ENCODE data around the gene GUCY1A2.
"Not testable (repeated sequence)": the region's sequence is repeated elsewhere in the genome, so short reads cannot be mapped to it uniquely, and the experiment has no call there.

GUCY1A2 gene

DNA sequence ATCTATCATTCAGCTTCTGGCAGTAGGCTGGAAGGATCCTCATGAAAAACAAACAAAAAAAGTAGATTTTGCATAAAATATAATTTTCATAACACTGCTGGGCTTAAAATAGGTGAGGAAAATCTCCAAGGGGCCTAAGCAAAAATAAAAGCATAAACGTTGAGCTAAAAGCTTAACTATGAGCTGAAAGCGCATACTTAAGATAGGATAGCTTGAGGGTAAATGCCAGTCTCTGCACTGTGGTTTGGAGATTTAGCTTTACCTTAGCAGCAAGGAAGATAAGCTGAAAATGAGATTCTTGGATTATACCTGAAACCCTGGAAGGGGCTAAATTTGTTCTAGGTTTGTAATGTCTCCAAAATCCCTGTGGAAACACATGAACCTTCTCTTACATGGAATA is 183.7 kb downstream of the GUCY1A2 start:
- DNase-seq (ENCODE audit: low read depth) = no peak

DNA sequence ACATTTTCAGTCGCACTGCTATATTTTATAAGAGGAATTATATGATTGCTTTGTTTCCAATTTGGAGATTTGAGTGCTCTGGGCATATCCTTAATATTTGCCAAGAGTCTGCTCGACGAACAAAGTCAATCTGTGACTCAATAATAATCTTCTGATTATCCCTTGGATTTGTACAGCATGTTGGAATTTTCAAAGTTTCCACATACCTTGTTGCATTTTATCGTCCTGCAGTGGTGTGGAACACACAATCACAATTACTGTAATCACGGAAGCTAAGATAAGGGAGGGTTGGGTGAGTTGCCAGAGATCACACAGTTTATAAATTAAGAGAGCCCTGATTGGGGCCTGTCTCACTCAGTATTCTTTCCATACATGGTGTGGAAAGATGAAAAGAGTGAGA is 189.3 kb downstream of the GUCY1A2 start:
- DNase-seq (ENCODE audit: low read depth) = no peak

DNA sequence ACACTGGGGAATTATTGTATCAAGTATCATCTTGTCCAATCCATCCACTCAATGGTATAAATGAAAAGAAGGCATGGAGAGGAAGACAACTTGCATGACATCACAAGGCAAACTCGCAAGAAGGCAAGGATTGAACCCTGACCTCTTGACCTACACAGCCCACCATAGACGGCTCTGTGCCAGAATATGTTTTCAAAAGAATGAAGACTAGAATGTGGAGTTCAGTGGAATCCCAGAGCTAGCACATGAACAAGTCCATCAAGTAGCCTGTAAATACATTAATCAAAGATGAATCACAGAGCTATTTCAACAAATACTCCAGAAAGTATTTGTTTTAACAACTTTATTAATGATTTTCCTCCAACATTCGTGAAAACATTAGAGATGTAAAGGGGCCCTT is 189.7 kb downstream of the GUCY1A2 start:
- DNase-seq (ENCODE audit: low read depth) = no peak

DNA sequence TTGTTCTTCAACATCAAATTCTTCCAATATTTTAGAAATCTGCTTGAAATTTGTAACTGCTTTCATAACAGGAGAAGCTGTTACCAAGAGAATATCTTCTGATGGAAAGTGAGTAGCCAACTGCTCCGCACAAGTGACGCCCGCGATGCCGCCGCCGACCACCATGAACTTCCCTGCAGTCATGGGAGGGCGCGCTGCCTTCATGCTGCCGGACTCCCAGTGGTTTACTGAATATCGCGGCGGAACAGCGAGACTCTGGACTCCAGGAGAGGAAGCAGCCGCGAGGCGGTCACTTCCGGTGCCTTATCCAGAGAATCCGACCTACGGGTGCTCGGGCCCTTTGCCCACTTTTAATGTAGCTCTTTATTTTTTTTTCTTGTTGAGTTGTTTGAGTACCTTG is 190.6 kb downstream of the GUCY1A2 start:
- DNase-seq (ENCODE audit: low read depth) = no peak

DNA sequence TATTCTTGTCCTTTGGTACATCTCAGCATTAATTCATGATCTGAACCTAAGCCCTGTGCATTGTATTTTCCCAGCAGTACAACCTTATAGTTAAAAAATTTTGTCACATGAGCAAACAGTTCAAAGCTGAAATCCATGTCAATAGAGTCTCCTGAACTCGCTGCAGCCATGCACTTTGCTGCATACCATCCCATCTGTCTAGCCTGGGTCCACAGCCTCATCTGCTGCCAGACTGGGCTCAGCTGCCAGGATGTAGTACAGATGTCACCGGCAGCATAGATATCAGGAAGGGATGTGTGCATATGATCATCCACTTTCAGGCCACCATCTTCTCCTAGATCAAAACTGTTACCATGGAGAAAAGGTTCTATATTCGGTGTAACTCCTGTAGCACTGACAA is 191.7 kb downstream of the GUCY1A2 start:
- not testable (repeated sequence) for DNase-seq (ENCODE audit: low read depth)

DNA sequence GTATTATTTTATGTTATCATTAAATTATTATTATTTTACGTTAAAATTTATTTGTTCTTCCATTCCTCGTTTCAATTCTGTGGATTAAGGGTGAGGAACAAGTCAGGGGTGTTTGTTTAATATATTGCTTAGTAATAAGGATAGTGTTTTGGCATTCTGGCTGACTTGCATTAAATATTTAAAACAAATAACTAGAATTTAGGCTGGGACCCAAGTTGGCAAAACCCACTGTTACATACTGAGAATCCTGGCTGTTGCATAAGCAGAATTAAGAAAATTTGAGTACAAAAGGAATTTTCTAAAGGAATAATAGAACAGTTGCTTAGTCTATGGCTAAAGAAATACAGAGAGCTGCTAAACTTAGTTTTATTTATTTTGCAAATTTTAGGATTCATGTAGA is 196.4 kb downstream of the GUCY1A2 start:
- DNase-seq (ENCODE audit: low read depth) = no peak

DNA sequence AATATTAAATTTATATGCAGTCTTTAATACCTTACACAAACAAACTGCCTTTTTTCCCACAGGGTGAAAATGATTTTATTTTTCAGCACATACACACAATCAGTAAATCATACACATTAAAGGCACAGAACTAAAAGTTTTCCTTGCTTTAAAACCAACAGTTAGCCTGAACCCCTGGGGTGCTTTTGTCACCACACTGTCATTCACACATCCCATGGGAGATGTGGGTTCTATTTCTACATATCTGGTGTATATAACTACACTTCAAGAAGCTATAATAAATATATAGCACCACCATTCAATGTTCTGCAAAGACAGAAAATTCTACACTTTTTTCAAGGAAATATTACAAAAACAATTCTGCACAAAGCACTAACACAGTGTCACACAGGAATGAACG is 197.0 kb downstream of the GUCY1A2 start:
- DNase-seq (ENCODE audit: low read depth) = no peak

DNA sequence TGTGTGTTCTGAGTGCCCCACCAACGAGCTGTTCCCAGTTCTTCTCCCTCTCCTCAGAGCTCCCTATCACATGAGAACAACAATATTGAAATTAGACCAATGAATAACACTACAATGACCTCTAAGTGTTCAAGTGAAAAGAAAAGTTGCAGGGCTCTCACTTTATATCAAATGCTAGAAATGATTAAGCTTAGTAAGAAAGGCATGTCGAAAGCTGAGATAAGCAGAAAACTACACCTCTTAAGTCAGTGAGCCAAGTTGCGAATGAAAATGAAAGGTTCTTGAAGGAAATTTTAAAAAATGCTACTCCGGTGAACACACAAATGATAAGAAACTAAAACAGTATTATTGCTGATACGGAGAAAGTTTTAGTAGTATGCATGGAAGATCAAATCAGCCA is 199.8 kb downstream of the GUCY1A2 start:
- no peak for DNase-seq (ENCODE audit: low read depth)

DNA sequence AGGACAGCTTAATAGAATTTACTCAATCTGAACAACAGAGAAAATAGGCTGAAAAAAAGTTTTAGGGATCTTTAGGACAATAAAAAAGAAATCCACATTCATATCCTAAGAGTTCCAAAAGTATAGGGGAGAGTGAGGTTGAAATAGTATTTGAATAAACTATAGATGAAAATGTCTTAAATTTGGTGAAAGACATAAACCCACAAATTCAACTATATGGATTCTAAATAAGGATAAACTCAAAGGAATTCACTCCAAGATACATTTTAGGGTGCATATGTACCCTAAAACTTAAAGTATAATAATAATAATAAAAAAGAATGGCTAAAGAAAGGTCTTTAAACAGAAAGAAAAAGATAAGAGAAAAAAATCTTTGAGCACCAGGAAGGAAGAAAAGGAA is 203.1 kb downstream of the GUCY1A2 start:
- no peak for DNase-seq (ENCODE audit: low read depth)

DNA sequence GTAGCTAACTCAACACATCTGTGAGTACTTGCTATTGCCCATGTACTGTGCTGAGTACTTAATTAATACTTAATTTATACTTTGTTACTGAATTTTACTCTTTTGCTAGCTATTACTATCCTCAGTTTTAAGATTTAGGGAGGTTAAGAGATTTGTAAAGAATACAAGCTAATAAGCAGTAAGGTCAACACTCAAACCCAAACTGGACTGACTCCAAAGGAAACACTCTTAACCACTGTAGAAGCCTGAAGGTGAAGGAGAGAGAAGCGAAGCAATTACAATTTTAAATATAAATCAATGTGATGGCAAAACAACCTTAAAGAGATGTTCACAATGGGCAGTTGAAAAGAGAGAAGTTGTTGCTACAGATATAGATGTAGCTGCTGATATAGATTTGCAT is 204.5 kb downstream of the GUCY1A2 start:
- no peak for DNase-seq (ENCODE audit: low read depth)

DNA sequence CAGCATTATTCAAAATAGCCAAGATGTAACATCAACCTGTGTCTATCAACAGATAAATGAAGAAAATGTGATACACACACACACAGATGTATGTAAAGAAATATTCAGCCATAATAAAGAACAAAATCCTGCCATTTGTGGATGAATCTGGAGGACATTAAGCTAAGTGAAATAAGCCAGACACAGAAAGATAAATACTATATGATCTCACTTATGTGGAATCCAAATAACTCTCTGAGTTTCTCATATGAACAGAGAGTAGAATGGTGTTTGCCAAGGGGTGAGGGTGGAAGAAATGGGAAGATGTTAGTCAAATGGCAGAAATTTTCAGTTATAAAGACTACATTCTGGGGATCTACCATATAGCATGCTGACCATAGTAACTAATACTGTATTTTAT is 224.2 kb downstream of the GUCY1A2 start:
- DNase-seq (ENCODE audit: low read depth) = no peak

DNA sequence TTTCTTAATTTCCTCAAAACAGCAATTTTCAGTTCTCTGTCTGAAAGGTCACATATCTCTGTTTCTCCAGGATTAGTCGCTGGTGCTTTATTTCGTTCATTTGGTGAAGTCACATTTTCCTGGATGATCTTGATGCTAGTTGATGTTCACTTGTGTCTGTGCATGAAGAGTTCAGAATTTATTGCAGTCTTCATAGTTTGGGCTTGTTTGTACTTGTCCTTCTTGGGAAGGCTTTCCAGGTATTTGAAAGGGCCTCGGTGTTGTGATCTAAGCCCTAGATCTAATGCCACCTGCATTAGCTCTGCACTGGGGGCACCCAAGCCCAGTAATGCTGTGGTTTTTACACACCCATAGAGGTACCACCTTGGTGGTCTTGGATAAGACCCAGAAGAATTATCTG is 228.9 kb downstream of the GUCY1A2 start:
- DNase-seq (ENCODE audit: low read depth) = no peak

DNA sequence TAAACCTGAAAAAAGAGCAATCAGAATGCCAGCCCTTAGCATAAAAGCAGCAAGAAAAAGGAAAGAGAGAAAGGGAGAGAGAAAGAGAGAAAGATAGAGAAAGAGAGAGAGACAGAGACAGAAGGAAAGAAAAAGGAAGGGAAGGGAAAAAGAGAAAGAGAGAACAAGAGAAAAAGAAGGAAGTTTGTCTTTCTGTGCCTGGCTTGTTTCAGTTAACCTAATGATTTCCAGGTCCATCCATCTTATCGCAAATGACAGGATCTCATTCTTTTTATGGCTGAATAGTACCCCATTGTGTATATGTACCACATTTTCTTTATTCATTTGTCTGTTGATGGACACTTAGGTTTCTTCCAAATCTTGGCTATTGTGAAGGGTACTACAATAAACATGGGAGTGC is 230.8 kb downstream of the GUCY1A2 start:
- DNase-seq (ENCODE audit: low read depth) = no peak

DNA sequence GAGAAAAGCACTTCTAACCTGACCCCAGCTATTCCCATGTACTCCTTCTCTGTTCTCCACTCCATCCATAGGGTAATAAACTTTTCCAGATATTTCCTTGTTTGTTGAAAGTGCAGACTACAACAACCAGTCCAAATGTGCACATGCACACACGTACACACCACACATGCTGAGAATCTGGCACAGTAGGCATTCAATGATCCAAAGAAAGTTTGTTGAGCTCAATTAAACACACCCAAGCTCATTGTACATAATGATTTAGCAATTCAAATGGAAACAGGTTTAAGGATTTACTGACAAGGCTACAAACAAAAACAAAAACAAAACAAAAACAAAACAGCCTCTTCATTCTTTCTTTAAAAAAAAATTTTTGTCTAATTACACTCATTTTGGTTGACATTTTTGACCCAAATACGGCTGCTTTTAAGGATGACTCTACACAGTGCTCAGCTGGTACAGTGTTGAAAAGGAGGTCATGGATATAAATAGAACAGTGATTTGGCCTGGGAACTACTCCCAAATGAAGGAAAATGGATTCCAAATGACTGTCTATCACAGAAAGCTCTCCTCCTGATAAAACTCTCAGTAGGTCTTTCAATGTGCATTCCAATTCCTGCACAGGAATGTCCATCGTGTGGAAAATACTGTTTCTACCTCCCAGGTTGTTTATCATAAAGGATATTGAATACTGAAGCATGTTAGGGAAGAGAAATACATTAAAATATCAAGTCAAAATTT is 232.2 kb downstream of the GUCY1A2 start:
- DNase-seq (ENCODE audit: low read depth) = no peak

DNA sequence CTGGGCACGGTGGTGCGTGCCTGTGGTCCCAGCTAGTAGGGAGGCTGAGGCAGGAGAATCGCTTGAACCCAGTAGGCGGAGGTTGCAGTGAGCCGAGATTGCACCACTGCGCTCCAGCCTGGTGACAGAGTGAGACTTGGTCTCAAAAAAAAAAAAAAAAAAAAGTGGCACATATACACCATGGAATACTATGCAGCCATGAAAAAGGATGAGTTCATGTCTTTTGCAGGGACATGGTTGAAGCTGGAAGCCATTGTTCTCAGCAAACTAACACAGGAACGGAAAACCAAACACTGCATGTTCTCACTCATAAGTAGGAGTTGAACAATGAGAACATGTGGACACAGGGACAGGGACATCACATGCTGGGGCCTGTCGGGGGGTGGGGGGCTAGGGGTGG is 241.0 kb downstream of the GUCY1A2 start:
- DNase-seq (ENCODE audit: low read depth) = not testable (repeated sequence)

DNA sequence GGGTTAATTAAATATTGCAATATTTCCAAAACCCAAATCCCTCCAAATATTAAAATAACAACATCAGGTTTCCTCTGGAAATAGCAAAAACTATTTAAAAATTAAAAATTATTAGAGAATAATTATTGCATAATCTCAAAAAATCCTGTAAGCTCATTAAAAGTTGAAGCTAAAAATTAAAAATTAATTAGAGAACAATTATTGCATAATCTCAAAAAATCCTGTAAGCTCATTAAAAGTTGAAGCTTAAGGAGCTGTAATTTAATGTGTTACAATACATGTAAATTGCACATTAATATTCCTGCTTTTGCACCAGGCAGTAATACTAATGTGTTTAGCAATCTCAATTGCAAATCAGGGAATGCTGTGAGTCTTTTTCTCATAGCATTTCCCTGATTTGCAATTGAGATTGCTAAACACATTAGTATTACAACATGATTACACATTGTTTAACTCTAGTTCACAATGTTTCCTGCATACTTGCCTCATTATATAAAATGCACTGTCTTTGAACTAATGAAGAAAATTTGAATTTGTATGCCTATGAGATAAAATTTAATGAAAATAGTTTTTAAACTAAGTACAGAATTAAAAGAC is 247.7 kb downstream of the GUCY1A2 start:
- DNase-seq (ENCODE audit: low read depth) = no peak

DNA sequence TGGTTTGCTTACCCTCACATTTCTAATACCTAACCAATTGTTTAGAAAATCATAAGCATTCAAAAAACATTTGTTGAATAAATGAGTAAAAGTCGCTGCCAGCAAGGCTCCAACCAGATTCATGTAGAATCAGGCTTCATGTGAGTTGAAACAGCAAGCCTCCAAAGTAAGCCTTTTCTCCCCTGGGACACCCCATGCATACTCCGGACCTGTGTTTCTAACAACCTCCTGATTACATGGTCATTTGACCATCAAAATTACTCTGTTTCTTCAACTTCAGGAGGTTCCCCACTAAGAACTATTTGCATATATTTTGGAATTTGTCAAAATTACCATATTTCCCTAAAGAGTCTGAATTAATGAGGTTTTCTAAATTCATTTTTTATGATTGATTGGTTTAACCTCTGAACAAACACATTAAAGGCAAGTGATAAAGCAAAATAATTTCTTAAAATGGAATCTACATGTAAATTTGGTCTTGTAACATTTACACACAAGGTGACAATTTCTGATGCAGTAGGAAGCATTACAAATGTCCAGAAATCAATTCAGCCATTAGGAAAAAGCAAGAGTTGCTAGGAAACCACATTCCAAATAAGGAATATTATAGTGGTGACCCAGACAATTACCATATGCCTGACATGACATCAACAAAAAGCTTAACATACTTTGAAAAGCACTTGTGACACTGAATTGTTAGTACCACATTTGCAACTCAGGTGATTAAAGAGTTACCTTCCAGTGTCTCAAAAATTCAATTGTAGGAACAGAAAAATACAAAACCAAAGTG is 252.6 kb downstream of the GUCY1A2 start:
- no peak for DNase-seq (ENCODE audit: low read depth)

DNA sequence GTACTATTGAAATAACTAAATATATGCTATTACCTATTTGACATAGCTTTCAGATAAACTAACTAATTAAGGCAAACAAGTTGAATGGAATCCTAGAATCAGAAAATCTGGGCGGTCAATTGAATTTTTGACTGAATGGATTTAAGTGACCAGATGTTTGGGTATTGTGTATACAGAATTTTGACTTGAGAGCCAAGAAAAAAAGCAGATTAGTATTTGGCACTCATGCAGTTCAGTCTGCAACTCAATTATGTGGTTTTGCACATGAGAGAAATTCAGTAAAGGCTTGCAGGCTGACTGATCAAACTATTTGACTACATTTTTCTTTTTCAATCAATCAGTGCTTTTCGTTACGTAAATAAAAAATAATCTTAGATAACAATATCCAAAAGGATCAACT is 254.8 kb downstream of the GUCY1A2 start:
- no peak for DNase-seq (ENCODE audit: low read depth)

DNA sequence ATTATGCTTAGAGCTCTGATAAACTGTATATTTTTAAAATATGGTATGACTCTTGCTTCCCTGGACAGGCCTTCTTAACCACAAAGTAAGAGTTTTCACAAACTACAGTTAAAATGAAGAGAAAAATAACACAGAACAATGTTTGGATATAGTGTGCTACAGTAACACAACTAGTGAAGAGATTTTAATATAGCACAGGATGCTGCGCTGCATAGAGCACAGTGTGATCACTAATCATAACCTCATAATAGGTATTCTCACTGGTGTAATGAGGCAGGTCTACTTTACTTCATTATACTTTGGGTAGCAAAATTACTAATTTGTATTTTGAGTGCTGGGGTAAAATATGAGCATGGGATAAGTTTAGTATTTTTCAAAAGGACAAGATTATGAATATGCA is 256.5 kb downstream of the GUCY1A2 start:
- no peak for DNase-seq (ENCODE audit: low read depth)

DNA sequence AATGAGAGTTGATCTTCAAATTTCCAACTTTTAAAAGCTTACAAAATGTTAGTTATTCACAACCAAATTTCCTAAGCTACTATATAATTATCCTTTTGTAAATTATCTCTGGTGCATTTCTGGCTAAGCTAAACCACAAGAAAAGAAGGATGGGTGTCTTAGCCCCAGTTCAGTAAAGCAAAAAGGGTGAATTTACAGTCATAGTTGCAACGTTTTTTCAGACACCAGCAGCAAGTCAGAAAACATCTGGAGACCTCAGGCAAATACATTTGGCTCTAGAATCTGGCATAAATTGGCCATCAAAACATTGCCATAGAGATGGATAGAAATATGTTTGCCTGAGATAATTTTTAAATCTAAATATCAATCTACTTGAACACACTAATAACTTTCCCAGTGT is 257.0 kb downstream of the GUCY1A2 start:
- no peak for DNase-seq (ENCODE audit: low read depth)

DNA sequence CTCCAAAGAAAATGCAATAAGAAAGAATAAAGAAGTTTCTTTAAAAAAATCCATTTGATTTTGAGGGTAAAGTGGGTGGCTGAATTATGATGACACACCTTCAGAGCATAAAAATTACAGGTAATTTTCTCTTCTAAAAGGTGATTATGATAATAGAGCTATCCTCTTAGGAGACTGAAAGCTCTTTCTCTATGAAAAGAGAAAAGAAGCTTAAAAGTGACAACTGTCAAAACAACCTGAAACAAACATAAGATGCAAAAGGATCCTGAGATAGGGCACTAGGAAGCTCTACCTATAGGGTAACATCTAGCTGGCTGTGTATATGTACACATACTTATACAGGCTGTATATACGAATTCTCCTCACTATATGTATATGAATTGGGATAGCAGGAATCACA is 270.2 kb downstream of the GUCY1A2 start:
- no peak for DNase-seq (ENCODE audit: low read depth)

DNA sequence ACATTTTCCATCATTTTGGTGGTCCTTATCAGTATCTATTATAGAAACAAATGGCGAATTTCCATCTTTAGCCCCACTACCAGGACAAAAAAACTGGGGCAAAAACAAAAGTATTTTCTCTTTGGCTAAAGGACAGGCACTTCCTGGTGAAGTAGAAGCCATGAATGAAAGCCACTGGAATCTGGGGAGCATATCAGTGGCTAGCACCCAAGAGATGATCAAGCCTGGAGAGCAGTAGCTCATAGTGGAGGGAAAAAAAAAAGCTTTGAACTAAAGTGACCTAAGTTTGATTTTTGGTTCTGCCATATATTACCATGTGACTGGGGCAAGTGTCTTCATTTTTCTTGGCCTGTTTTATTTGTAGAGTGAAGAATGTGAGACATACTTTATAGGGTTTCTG is 272.3 kb downstream of the GUCY1A2 start:
- DNase-seq (ENCODE audit: low read depth) = no peak

DNA sequence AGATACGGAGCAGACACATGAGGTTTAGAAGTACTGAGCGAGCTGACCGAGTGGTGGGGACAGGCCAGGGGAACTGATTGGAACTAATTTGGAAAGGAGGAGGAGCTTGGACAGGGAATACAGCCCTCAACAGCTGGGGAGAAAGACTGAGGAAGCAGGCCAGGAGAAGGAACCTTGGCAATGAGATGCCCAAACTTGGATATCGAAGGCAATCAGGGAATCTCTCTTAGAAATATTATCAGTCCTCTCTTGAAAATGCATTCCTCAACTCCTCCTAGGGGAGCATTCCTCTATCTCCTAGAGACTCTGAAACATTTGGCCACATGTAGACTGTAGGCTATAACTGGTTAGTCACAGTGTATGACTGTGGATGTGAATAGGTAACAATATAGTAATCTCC is 284.6 kb downstream of the GUCY1A2 start:
- no peak for DNase-seq (ENCODE audit: low read depth)
